AG09309 (cell line): ENCODE measurements around the gene NOL8.

Experiments used
- DNase-seq: peaks from one replicate; pipeline ENCODE4 v3.0.0-alpha.2; 2010; ENCODE audit warnings: low read depth
- H3K4me3 ChIP-seq: 2 replicates; pipeline ENCODE4 v1.5.1; 2011; ENCODE audit warnings: mild to moderate bottlenecking, low read depth, low read length, moderate library complexity; ENCODE audit not compliant: control insufficient read depth
- CTCF ChIP-seq: IDR thresholded peaks from 2 replicates; pipeline ENCODE4 v1.5.1; 2011; ENCODE audit warnings: mild to moderate bottlenecking, low read depth, low read length, inconsistent platforms; ENCODE audit not compliant: insufficient read depth, control insufficient read depth; ENCODE audit errors: missing control alignments

NOL8 gene

GRCh38 chr9:92350740-92351133 is 25.6 kb upstream of the NOL8 start:
- no peak for TF ChIP-seq CTCF
- no peak overlapping the region for H3K4me3 ChIP-seq
- no peak for DNase-seq

GRCh38 chr9:92349771-92350739 is 24.9 kb upstream of the NOL8 start:
- H3K4me3 ChIP-seq = no peak overlapping the region
- DNase-seq = peak; percentile 46
- no peak for TF ChIP-seq CTCF

GRCh38 chr9:92345582-92345981 is 20.4 kb upstream of the NOL8 start:
- H3K4me3 ChIP-seq = no peak overlapping the region
- no peak for TF ChIP-seq CTCF
- DNase-seq = no peak

- H3K4me3 ChIP-seq = no peak overlapping the region
- DNase-seq = no peak
- TF ChIP-seq CTCF = no peak
Observed at GRCh38 chr9:92342825-92343488, 17.8 kb upstream of the NOL8 start.

- no peak overlapping the region for H3K4me3 ChIP-seq
- TF ChIP-seq CTCF = no peak
- no peak for DNase-seq
Observed at GRCh38 chr9:92341578-92341977, 16.4 kb upstream of the NOL8 start.

- TF ChIP-seq CTCF = no peak
Observed at GRCh38 chr9:92333282-92333634, 8.1 kb upstream of the NOL8 start.

More at GRCh38 chr9:92333282-92333634, 8.1 kb upstream of the NOL8 start:
- no peak for DNase-seq
- H3K4me3 ChIP-seq = no peak overlapping the region
